BE2C (cell line): ENCODE data around the gene NOTCH3.

Experiments
- DNase-seq: peaks from one replicate; pipeline ENCODE4 v3.0.0-alpha.2; 2020
- H3K27me3 ChIP-seq: fragments of 250-450 bp; sonication (Bioruptor Pico); 2 replicates; pipeline ENCODE4 v1.5.1; 2020; ENCODE audit warnings: mild to moderate bottlenecking
- H3K36me3 ChIP-seq: fragments of 250-450 bp; sonication (Bioruptor Pico); 2 replicates; pipeline ENCODE4 v1.5.1; 2020; ENCODE audit warnings: mild to moderate bottlenecking
- H3K4me1 ChIP-seq: fragments of 250-450 bp; sonication (Bioruptor Pico); 2 replicates; pipeline ENCODE4 v1.5.1; 2020
- H3K4me3 ChIP-seq: 2 replicates; pipeline ENCODE4 v1.5.1; 2011; ENCODE audit warnings: low read depth, low read length
- H3K9me3 ChIP-seq: fragments of 250-450 bp; sonication (Bioruptor Pico); 2 replicates; pipeline ENCODE4 v1.5.1; 2020
- CTCF ChIP-seq: IDR thresholded peaks from 2 replicates; pipeline ENCODE4 v1.5.1; 2012; ENCODE audit warnings: mild to moderate bottlenecking, low read depth, low read length

The NOTCH3 gene

GRCh38 chr19:15123031-15123890, 77.5 kb downstream of the NOTCH3 start:
- no peak overlapping the region for H3K4me3 ChIP-seq
- no peak for DNase-seq
- TF ChIP-seq CTCF: no peak
- no peaks in the 10 kb centered on the region for H3K9me3 ChIP-seq
- H3K27me3 ChIP-seq: no peaks in the 10 kb centered on the region
- no peaks in the 10 kb centered on the region for H3K4me1 ChIP-seq
- H3K36me3 ChIP-seq: peaks cover 28% of the 10 kb centered on the region

GRCh38 chr19:15122331-15123030, 78.3 kb downstream of the NOTCH3 start:
- Histone ChIP-seq H3K27me3 (no peaks in the 10 kb centered on the region), H3K9me3 (no peaks in the 10 kb centered on the region), H3K4me1 (no peaks in the 10 kb centered on the region), H3K4me3 (no peak overlapping the region), H3K36me3 (peaks cover 34% of the 10 kb centered on the region)
- no peak for DNase-seq
- TF ChIP-seq CTCF: no peak

GRCh38 chr19:15120135-15121026, 80.4 kb downstream of the NOTCH3 start:
- Histone ChIP-seq H3K4me1 (no peaks in the 10 kb centered on the region), H3K9me3 (no peaks in the 10 kb centered on the region), H3K4me3 (no peak overlapping the region), H3K27me3 (no peaks in the 10 kb centered on the region), H3K36me3 (peaks cover 39% of the 10 kb centered on the region)
- no peak for TF ChIP-seq CTCF
- DNase-seq: no peak

DNA sequence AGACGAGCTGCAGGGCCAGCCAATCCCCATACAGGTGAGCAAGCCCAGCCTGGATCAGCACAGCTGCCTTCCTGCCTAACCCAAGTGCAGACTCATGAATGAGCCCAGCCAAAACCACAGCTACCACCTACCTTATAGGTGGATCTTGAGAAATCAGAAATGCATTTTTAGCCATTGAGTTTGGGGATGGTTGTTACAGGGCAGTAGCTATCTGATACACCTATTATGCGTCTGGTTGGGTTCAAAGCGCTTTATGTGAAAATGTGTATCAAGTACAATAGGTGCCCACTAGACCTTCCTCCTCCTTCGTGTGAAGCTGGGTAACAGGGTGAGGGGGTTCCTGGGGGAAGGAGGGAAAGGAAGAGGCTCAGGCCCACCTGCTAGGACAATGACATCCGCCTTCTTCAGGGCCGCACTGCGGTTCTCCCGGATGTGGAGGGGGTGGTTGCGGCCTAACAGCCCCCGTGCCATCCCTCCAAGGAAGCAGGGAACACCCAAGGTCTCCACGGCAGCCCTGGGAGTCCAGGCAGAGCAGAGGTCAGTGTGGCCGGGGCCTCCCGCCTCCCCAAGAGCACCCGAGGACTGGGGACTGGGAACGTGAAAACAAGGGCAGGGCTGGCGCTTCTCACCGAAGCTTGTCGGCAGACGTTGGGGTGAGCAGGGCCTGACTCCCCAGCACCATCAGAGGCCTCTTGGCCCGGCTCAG, 81.9 kb downstream of the NOTCH3 start:
- no peak for DNase-seq
- Histone ChIP-seq H3K9me3 (no peaks in the 10 kb centered on the region), H3K27me3 (no peaks in the 10 kb centered on the region), H3K36me3 (peaks cover 45% of the 10 kb centered on the region), H3K4me3 (no peak overlapping the region), H3K4me1 (no peaks in the 10 kb centered on the region)
- TF ChIP-seq CTCF: no peak

DNA sequence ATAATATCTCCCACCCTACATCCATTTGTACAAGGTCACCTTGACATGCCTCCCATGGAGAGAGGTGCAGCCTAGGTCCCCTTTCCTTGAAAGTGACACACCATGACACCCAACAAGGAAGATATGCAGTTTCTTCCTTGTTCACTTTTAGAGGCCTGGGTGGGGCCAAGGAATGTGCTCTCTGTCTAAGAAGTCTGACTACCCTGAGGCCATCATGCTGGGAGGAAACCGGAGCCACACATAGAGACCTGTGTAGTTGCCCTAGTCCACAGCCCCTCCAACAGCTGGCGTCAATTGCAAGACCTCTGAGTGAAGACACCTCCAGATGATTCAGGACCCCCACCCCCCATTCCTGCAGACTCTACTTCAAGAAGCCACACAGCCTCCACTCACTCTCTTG, 82.5 kb downstream of the NOTCH3 start:
- DNase-seq: no peak
- TF ChIP-seq CTCF: no peak
- Histone ChIP-seq H3K27me3 (no peaks in the 10 kb centered on the region), H3K9me3 (no peaks in the 10 kb centered on the region), H3K4me1 (no peaks in the 10 kb centered on the region), H3K36me3 (peaks cover 43% of the 10 kb centered on the region), H3K4me3 (no peak overlapping the region)
